Measurements from ENCODE around the gene SPCS2. TPM values are rescaled to one million over a fixed set of nuclear protein-coding genes. Genes with fewer than 3 reads are reported as not detected.

SPCS2 gene
- total and polyA plus RNA-seq, 7 donors: 28.8 to 131 (median 46.5) TPM

DNA sequence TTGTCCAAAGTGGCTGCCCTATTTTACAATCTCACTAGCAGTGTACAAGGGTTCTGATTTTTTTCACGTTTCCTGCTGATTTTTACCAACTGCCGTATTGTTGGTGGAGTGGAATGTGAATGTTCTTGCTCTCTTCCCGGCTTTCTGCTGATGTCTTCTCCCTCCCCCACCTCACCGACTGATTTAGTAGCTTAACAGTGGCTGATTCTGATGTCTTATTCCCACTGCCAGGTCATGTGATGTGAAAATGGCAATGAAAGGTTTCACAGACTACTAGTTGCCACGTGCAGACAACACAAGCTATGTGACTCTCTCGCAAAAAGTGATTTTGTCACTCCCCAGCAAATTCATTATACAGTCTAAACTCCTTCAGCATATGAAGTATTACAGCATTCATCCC lies 22.4 kb downstream of the SPCS2 start:
- intact Hi-C loops (cut with DNase I): no loop called here
- WGBS, 2 donors: 84 to 91% methylated on average over 6 of the region's 6 CpGs
- Histone ChIP-seq H3K27me3 (no peaks in the 10 kb centered on the region), H3K4me1 (no peaks in the 10 kb centered on the region), H3K36me3 (peaks cover 0 to 88% (median 22%) of the 10 kb centered on the region in 4 donors), H3K9me3 (no peaks in the 10 kb centered on the region), H3K4me3 (no peak overlapping the region), H3K27ac (no peak overlapping the region)
- TF ChIP-seq POLR2AphosphoS5 (IDR thresholded peaks at IDR 0.05): no peak
- no peak for TF ChIP-seq POLR2A (IDR thresholded peaks at IDR 0.05)
- no peak for TF ChIP-seq EP300 (IDR thresholded peaks at IDR 0.05)
- TF ChIP-seq, protein P1, sequence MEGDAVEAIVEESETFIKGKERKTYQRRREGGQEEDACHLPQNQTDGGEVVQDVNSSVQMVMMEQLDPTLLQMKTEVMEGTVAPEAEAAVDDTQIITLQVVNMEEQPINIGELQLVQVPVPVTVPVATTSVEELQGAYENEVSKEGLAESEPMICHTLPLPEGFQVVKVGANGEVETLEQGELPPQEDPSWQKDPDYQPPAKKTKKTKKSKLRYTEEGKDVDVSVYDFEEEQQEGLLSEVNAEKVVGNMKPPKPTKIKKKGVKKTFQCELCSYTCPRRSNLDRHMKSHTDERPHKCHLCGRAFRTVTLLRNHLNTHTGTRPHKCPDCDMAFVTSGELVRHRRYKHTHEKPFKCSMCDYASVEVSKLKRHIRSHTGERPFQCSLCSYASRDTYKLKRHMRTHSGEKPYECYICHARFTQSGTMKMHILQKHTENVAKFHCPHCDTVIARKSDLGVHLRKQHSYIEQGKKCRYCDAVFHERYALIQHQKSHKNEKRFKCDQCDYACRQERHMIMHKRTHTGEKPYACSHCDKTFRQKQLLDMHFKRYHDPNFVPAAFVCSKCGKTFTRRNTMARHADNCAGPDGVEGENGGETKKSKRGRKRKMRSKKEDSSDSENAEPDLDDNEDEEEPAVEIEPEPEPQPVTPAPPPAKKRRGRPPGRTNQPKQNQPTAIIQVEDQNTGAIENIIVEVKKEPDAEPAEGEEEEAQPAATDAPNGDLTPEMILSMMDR (IDR thresholded peaks at IDR 0.05): no peak
- no peak for DNase-seq

DNA sequence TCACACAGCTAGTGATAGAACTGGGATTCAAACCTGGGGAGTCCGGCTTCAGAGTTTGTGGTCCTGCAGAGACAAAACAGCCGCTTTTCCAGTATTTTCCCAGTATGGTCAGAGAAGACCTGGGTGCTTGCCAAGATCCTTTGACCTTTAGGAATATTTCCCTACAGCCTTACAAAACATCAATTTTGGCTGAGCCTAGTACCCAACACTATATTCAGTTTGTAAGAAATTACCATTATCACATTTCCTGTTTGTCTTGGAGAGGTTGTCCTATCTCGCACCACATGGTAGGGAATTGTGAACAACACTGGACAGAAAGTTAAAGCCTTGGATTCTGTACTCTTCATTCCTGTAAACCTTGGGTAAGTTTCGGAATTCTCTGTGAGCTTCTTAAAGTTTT lies 29.0 kb downstream of the SPCS2 start:
- no peaks in the 10 kb centered on the region for H3K4me1 ChIP-seq
- intact Hi-C loops (cut with DNase I): no loop called here
- H3K9me3 ChIP-seq: no peaks in the 10 kb centered on the region
- H3K4me3 ChIP-seq: no peak overlapping the region
- DNase-seq: no peak
- H3K27ac ChIP-seq: no peak overlapping the region
- 95 to 97% methylated on average over 4 of the region's 4 CpGs for WGBS, 2 donors
- TF ChIP-seq EP300 (IDR thresholded peaks at IDR 0.05): no peak
- TF ChIP-seq POLR2AphosphoS5 (IDR thresholded peaks at IDR 0.05): no peak
- no peak for TF ChIP-seq POLR2A (IDR thresholded peaks at IDR 0.05)
- TF ChIP-seq, protein P1 (IDR thresholded peaks at IDR 0.05): no peak
- no peaks in the 10 kb centered on the region for H3K27me3 ChIP-seq
- H3K36me3 ChIP-seq: peaks cover 0 to 48% (median 23%) of the 10 kb centered on the region in 4 donors

DNA sequence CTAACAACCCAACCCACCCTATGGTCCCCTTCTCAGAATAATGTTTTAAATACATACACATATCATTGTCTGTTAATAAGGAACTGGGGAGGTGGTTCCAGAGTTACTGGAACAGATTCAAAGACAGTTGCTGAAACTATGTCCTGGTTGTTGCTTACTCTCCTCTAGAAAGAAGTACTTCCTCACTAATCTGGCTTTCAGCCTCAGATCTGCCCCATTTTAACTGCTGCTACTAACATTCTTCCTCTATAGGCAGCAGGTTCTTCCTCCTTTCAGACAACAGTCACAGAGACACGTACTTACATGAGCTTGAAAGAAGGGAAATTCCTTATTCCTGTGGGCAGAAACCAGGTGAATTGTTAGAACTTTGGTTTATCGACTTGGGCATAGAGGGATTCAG lies 31.6 kb downstream of the SPCS2 start:
- no peaks in the 10 kb centered on the region for H3K9me3 ChIP-seq
- H3K4me3 ChIP-seq: no peak overlapping the region
- no peak for DNase-seq
- H3K27me3 ChIP-seq: no peaks in the 10 kb centered on the region
- H3K36me3 ChIP-seq: peaks cover 0 to 25% (median 18%) of the 10 kb centered on the region in 4 donors
- H3K4me1 ChIP-seq: no peaks in the 10 kb centered on the region
- TF ChIP-seq, protein P1 (IDR thresholded peaks at IDR 0.05): no peak
- no peak for TF ChIP-seq EP300 (IDR thresholded peaks at IDR 0.05)
- no peak for TF ChIP-seq POLR2A (IDR thresholded peaks at IDR 0.05)
- TF ChIP-seq POLR2AphosphoS5 (IDR thresholded peaks at IDR 0.05): no peak
- intact Hi-C loops (cut with DNase I): no loop called here
- no peak overlapping the region for H3K27ac ChIP-seq
- WGBS, 2 donors: 84 to 92% methylated on average over 2 of the region's 2 CpGs

DNA sequence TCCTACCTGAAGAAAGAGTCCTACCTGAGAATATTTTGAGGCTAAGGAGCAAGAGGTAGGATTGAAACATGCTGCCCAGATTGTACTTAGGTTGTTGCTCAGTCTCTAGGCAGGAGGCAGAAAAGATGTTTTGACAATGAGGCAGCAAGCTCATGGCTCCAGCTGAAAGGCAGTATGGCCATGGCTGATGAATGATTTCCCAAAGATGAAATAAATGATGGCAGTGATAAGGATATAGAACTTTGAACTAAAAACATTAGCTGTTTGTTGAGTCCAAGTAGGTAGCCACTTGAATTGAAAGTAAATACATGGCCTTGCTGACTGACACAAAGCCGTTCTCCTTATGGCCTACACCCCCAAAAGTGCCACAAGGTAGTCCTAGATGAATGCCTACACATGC lies 32.8 kb downstream of the SPCS2 start:
- Histone ChIP-seq H3K27me3 (no peaks in the 10 kb centered on the region), H3K36me3 (peaks cover 0 to 14% (median 13%) of the 10 kb centered on the region in 4 donors), H3K27ac (no peak overlapping the region), H3K9me3 (no peaks in the 10 kb centered on the region), H3K4me3 (no peak overlapping the region), H3K4me1 (no peaks in the 10 kb centered on the region)
- 71 to 92% methylated on average over 1 of the region's 1 CpG for WGBS, 2 donors
- TF ChIP-seq EP300 (IDR thresholded peaks at IDR 0.05): no peak
- TF ChIP-seq POLR2A (IDR thresholded peaks at IDR 0.05): no peak
- TF ChIP-seq POLR2AphosphoS5 (IDR thresholded peaks at IDR 0.05): no peak
- TF ChIP-seq, protein P1 (IDR thresholded peaks at IDR 0.05): no peak
- no peak for DNase-seq
- intact Hi-C loops (cut with DNase I): no loop called here

DNA sequence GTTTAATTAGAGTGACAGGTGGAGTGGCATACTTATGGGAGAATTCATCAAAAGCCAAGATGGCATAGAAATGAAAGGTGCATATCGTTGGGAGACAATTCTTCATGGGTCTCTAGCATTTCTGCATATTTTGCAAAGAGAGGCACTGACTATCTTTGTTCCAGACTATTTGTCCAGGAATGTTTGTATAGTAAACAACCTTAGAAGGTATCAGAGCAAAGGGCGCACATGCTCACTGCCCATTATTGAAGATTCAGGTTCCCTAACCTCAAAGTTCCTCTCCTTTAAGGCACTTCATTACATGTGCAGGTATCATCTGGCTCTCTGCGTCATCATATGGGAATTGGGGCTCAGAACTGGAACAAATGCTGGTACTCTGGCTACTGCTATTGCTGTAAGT lies 35.0 kb downstream of the SPCS2 start:
- Histone ChIP-seq H3K27me3 (no peaks in the 10 kb centered on the region), H3K27ac (no peak overlapping the region), H3K4me1 (peaks cover 0 to 5% (median 2%) of the 10 kb centered on the region in 4 donors), H3K9me3 (no peaks in the 10 kb centered on the region), H3K36me3 (peaks cover 0 to 4% (median 0%) of the 10 kb centered on the region in 4 donors), H3K4me3 (no peak overlapping the region)
- intact Hi-C loops (cut with DNase I): no loop called here
- WGBS, 2 donors: 49 to 84% methylated on average over 3 of the region's 3 CpGs
- TF ChIP-seq, protein P1 (IDR thresholded peaks at IDR 0.05): no peak
- TF ChIP-seq POLR2A (IDR thresholded peaks at IDR 0.05): no peak
- TF ChIP-seq POLR2AphosphoS5 (IDR thresholded peaks at IDR 0.05): no peak
- TF ChIP-seq EP300 (IDR thresholded peaks at IDR 0.05): no peak
- no peak for DNase-seq
